ENCODE results near the gene NOTO.
"Not testable (repeated sequence)": the region's sequence is repeated elsewhere in the genome, so short reads cannot be mapped to it uniquely, and the experiment has no call there.

NOTO gene

GRCh38 chr2:73202156-73203054 is at the start of gene NOTO:
Gene NOTO (plus strand): TSS chr2:73202574. CDS start chr2:73202667, 93 bp downstream.
- no peak for DNase-seq (ENCODE audit: low read depth)

DNA sequence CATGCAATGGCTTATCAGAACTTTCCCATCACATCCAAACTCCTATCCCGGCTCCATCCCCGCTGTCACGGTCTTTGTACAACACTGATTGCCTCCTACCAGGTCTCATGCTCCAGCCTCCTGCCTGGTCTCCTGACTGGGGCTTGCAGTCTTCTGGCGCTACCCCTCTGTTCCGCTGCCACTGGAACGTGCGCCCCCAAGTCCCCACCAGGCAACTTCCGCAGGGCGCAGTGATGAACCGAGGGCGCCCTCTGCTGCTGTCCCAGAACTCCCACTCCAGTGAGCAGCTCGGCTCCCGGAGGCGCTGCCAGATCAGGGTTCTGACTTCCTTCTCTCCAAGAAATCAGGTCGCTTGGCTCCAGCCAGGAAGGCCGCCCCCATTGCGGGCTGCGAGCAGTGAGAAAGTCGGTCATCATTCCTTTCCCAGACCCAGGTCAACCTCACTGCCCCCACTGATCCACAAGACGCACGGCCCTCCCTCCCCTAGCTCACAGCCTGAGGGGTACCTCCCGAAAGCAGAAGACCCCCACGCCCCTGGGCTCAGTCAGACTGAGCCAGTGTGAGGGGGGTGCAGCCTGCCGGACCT is 45.7 kb upstream of the NOTO start:
- no peak for DNase-seq (ENCODE audit: low read depth)

DNA sequence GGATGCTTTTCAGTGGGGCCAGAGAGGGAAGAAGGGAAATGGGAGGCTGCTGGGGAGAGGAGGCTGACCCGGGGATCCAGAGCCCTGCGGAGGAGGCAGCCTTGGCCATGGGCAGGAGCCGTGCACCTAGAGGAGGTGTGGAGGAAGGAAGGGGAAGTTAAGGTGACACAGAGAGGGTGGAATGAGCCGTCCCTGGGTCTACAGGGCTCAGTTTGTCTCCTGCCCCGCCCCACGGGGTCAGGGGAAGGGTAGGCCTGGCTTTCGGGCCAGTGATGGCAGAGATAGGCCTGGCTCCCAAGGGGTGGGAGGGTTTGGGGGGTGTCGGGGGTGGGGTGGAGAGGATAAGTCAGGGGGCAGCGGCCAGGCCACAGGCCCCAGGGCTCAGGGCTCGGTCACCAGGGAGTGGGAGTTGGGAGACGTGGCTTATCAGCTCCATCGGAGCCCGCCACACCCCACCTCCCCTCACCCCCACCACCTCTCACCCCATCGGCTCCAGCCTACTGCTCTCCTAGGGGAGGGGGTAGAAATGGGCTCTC is 39.5 kb upstream of the NOTO start:
- DNase-seq (ENCODE audit: low read depth), result no peak

- DNase-seq (ENCODE audit: low read depth), result no peak
These were observed 38.6 kb upstream of the NOTO start for GRCh38 chr2:73163483-73164367.

DNA sequence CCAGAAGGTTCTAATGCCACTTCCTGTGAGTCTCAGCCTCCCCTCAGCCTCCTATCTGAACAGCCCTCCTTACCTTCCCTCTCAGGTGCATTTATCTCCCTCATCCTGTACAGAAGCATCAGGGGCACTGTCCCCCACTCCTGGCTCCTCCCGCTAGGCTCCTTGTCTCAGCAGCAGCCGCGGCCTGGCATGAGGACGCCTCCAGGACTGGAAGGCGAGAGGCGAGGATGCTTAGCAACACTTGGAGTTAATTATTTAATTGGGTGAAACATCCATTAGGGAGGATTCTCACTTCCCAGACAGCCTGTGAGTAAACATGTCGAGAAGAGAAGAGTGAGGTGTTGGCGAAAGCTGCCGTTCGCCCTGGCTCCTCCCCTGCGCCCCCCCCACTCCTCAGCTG is 36.4 kb upstream of the NOTO start:
- not testable (repeated sequence) for DNase-seq (ENCODE audit: low read depth)

DNA sequence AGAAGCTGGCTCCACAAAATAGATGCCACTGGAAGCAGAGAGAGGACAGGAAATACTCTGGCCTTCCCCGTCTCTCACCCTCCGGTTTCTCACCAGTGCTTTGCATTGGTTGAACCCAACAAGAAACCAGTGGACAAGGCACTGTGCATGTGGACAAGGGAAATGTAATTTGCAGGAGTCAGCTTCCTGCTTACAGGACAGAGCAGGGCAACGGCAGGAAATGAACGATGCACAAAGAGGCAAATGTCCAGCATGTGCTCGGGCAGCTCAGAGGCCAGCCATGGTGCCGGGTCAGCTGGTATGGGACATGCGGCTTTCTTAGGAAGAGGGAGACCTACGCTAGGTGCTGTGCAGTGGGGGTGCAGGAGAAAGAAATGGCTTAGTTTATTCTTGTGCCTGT is 35.6 kb upstream of the NOTO start:
- DNase-seq (ENCODE audit: low read depth), result not testable (repeated sequence)

DNA sequence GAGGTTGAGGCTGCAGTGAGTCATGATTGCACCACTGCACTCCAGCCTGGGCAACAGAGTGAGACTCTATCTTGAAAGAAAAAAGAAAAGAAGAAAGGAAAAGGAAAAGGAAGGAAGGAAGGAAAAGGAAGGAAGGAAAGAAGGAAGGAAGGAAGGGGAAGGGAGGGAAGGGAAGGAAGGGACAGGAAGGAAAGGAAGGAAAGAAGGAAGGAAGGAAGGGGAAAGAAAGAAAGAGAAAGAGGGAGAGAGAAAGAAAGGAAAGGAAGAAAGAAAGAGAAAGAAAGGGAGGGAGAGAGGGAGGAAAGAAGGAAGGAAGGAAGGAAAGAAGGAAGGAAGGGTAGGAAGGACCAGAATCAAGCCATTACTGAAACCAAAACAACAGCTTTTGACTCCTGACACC is 34.0 kb upstream of the NOTO start:
- DNase-seq (ENCODE audit: low read depth), result not testable (repeated sequence)

GRCh38 chr2:73170341-73170740 is 32.0 kb upstream of the NOTO start:
- DNase-seq (ENCODE audit: low read depth), result not testable (repeated sequence)

DNA sequence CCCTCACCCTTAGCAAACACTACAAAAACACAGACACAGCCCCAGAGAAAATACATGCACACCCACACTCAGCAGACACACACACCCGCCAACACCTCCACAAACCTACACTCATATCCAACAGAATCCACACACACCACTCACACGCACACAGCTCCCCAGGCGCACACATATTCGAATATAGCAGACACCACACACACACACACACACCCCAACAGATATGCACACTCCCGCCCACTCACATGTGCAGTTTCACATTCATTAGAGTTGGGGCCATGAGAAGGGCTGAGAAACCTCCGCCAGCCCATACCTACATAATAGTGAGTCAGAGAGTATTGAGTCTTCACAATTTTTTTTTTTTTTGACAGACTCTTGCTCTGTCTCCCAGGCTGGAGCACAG is 29.4 kb upstream of the NOTO start:
- DNase-seq (ENCODE audit: low read depth), result no peak

DNA sequence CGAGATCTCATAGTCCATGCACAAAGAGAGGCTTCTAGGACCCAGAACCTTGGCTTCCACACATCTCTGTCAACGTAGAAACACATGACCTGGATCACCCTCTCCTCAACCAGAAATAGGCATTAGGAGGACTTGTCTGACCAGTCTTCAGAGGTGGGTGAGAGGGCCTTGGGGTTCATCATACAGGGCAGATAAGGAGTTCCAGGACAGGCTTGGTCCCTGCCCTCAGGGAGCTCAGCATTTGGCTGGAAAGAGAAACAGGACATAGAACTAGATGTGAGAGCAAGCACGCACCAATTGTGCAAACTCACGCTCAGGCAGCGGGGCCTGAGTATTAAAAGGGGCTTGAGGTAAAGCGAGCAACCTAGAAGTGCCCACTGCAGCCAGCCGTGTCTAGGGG is 28.6 kb upstream of the NOTO start:
- DNase-seq (ENCODE audit: low read depth), result no peak

DNA sequence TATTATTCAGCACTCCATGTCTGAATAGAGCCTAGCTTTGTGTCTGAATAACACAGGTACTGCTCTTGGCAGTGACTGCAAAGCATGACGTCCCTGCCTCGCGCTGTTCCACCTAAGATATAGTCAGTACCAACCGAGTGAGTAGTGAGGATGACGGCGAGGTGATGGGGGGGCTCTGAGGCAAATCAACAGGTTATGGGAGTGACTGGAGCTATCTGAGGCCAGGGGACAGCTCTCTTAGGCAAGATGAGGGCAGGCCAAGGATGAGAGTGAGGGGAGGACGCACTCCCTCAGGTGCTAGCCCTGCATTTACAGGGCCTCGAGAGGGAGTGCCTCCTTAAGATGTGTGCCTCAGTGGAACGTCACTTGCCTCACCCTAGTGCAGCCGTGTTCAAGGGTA is 28.1 kb upstream of the NOTO start:
- DNase-seq (ENCODE audit: low read depth), result no peak

DNA sequence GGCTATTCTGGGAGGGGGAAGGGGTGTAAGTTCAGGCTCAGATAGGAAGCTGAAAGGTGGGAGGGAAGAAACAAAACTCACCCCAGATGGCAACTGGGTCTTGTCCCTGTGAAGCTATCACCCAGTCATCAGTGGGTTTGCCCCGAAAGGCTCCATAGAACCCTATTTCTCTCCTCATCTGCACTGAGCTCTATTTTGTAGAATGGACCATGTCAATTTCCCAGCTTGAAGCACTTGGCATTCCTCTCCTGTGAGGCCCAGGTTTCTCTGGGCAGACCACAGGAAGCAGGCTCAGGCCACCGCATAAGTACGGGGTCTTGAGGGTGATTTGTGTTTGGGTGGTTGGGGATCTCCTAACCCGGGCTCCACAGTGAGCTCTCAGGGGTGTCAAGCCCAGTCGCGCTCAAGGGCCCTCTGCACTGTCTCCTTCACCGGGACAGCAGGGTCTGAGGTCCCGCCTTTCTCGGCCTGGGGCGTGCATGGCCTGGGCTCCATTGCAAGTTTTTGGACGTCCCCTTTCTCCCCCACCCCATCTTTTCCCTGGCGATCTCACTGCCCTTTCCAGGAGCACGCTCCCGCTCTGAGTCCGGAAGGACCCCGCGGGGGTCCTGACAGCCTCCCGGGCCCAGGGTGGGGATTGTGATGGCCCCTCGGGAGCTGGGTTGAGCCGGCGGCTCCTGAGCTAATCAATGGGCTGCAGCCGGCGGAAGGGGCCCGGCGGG is 27.3 kb upstream of the NOTO start:
- DNase-seq (ENCODE audit: low read depth), result no peak

DNA sequence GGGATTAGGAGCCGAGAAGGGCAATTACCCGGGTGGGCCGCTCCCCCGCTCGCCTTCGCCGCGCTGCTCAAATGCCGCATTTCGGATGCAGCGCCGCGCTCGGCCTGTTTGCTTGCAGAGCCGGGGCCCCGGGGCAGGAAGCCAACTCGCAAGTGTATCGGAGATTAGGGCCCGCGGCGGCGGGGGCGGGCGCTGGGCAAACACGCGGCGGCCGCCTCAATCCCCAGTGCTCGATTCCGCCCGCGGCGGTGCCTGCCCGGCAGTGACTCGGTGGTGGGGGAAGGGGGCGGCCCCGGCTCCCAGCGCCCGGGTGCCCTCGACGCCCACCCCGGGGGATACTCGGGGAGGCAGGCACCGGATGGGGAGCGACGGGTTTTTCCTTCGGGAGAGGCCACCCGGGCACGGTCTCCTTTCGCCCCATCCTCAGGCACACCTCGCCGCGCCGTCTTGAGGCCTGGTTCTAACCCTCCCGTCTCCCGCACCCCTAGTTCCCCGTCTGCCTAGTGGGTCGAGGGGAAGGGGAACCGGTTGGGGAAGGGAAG is 26.6 kb upstream of the NOTO start:
- no peak for DNase-seq (ENCODE audit: low read depth)

DNA sequence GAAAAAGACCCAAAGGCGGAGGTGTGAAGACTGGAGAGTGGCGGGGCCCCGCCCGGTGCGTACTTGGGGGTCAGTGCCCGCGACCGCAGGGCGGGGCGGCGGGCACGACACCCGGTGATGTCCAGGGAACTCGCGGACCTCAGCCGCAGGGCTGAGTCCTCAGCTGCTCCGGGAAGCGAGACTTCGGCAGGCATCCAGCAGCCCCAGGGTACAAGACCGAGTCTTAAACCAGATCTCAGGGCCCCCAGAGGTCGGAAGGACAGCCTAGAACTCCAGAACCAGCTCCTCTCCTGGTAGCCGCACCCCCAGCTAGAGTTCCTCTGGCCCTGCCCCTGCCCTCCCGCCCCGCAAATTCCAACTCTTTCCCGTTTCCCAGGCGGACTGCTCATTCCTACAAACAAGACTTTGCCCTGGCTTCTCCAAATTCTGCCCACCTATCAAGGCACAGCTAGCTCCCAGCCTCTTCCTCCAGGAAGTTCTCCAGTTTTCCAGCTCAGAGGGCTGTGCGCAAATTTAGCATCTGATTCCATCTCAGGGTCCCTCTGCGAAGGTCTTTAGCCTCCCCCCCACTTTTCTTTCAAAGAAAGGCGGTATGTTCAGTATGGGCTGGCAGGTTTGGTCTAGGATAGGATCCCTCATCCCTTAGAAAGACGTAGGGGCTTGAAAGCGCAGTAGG is 26.0 kb upstream of the NOTO start:
- DNase-seq (ENCODE audit: low read depth), result no peak

GRCh38 chr2:73176881-73177644 is 25.3 kb upstream of the NOTO start:
- DNase-seq (ENCODE audit: low read depth), result peak; percentile 22

- DNase-seq (ENCODE audit: low read depth), result no peak
These were observed 24.6 kb upstream of the NOTO start for GRCh38 chr2:73177645-73178255.

DNA sequence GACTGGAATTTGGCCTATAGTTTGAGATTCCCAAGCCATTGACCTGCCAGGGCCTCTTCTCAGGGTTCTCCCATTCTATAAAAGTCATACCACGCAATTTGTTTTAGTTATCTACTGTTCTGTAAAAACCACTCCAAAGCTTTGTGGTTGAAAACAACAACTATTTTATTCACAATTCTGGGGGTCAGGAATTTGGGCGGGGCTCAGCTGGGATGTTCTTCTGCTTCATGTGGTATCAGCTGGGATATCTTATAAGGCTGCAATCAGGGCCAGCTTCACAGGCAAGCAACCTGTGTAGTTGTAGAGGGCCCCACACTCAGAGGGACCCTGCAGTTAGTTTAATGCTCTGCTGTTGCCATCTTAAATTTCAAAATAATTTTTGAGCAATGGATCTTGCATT is 16.4 kb upstream of the NOTO start:
- no peak for DNase-seq (ENCODE audit: low read depth)

GRCh38 chr2:73187549-73187948 is 14.8 kb upstream of the NOTO start:
- no peak for DNase-seq (ENCODE audit: low read depth)

GRCh38 chr2:73197579-73197978 is 4.8 kb upstream of the NOTO start:
- DNase-seq (ENCODE audit: low read depth), result no peak

DNA sequence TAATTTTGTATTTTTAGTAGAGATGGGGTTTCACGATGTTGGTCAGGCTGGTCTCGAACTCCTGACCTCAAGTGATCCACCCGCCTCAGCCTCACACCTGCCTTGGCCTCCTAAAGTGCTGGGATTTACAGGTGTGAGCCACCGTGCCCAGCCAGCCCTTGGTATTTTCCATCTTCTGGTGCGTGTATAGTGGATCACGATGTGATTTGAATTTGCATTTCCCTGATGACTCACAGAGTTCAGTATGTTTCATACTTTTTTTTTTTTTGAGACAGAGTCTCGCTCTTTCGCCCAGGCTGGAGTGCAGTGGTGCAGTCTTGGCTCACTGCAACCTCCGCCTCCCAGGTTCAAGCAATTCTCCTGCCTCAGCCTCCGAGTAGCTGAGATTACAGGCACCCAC is 2.1 kb upstream of the NOTO start:
- DNase-seq (ENCODE audit: low read depth), result not testable (repeated sequence)

Measured in HS-27A (cell line).